Ishikawa (cell line): ENCODE measurements around the gene SCAMP1.

Experiments used
- CEBPB ChIP-seq: IDR thresholded peaks from 2 replicates; pipeline ENCODE4 v1.6.1; 2012
- CREB1 ChIP-seq: IDR thresholded peaks from 2 replicates; pipeline ENCODE4 v1.6.1; 2012; ENCODE audit warnings: low read depth
- EGR1 ChIP-seq: IDR thresholded peaks from 2 replicates; pipeline ENCODE4 v1.6.1; 2012
- EP300 ChIP-seq: IDR thresholded peaks from 2 replicates; pipeline ENCODE4 v1.6.1; 2012; ENCODE audit warnings: borderline replicate concordance
- FOXM1 ChIP-seq: IDR thresholded peaks from 2 replicates; pipeline ENCODE4 v1.6.1; 2012; ENCODE audit warnings: low read depth, borderline replicate concordance
- NFIC ChIP-seq: IDR thresholded peaks from 2 replicates; pipeline ENCODE4 v1.6.1; 2012
- RAD21 ChIP-seq: IDR thresholded peaks from 2 replicates; pipeline ENCODE4 v1.6.1; 2012; ENCODE audit warnings: low read depth
- REST ChIP-seq: IDR thresholded peaks from 2 replicates; pipeline ENCODE4 v1.6.1; 2012; ENCODE audit warnings: low read depth, mild to moderate bottlenecking
- TAF1 ChIP-seq: IDR thresholded peaks from 2 replicates; pipeline ENCODE4 v1.6.1; 2012; ENCODE audit warnings: low read depth, mild to moderate bottlenecking
- TCF12 ChIP-seq: IDR thresholded peaks from 2 replicates; pipeline ENCODE4 v1.6.1; 2012; ENCODE audit warnings: low read depth
- TEAD4 ChIP-seq: IDR thresholded peaks from 2 replicates; pipeline ENCODE4 v1.6.1; 2012
- USF1 ChIP-seq: IDR thresholded peaks from 2 replicates; pipeline ENCODE4 v1.6.1; 2012
- YY1 ChIP-seq: IDR thresholded peaks from 2 replicates; pipeline ENCODE4 v1.6.1; 2012; ENCODE audit warnings: low read depth
- ZBTB7A ChIP-seq: IDR thresholded peaks from 2 replicates; pipeline ENCODE4 v1.6.1; 2012; ENCODE audit warnings: low read depth
- TF ChIP-seq, protein P1 (sequence below): IDR thresholded peaks from 2 replicates; pipeline ENCODE4 v1.6.1; 2012

The SCAMP1 gene

GRCh38 chr5:78522476-78523260, 162.3 kb downstream of the SCAMP1 start:
- TF ChIP-seq ZBTB7A (no peak), REST (no peak), YY1 (no peak), TAF1 (no peak), RAD21 (no peak), NFIC (no peak), EP300 (no peak), TEAD4 (no peak), CEBPB (no peak), CREB1 (no peak), TCF12 (no peak), USF1 (no peak), EGR1 (no peak), FOXM1 (no peak)

DNA sequence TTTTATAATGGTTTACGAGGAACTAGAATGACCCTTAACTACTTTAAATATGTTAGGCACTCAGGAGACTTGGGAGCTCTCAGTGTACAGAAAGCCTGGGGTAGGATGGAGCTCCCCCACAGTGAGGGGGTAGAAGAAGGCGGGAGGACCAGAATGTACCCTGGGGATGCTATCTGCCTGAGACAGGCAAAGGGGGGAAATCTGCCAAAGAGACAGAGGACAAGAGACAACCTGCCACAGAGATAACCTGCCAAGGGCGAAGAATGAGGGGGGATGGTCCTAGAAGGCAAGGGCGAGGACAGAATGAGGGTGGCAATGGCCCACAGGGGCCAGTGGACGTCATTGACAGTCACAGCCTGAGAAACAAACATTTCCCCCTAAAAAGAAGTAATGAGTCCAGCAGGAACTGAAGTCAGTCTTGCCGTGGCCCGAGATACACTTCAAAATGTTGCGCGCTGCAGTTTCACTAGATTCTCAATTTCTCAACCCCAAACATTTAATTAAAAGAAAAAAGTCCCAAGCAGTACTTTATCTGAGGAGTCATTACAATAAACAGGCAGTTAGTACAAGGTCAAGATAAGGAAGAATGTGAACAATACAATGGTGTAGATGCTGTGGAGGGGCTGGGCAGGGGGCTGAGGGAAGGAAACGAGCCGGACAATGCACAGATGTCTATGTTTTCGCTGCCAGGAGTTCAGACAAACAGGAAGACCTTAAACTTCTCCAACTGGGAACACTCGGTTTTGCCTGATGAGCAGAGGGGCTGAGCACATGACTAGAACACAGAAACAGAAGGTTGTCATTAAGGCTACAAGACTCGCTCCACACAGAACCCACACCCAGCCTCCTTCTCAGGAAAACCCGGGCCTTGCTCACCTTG, 163.1 kb downstream of the SCAMP1 start:
- TF ChIP-seq REST (no peak), YY1 (no peak), RAD21 (no peak), EGR1 (no peak), CREB1 (no peak), EP300 (no peak), TAF1 (no peak), USF1 (no peak), CEBPB (no peak), FOXM1 (no peak), NFIC (no peak), TCF12 (no peak), TEAD4 (no peak), ZBTB7A (no peak)
- TF ChIP-seq, protein P1, sequence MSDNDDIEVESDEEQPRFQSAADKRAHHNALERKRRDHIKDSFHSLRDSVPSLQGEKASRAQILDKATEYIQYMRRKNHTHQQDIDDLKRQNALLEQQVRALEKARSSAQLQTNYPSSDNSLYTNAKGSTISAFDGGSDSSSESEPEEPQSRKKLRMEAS = no peak

DNA sequence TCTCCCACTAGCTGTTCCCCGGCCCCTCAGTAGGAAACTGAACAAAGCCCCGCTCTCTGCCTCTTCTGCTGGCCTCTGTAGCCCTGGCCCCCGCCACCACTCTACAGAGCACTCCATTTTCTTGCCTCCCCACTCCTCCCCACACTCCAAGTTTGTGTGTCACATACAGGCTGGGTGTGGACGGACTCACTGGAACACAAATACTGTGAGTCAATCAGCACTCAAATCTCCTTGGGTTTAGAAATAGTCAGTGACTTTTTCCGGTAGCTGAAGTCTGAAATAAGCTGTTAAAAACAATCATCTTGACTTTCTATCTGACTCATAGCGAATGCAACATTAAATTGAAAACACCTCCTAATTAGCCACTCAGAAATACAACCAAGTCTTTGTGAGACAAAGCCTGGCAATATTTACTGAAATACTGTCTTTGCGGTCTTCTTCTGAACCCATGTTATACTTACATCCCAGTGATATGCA, 165.7 kb downstream of the SCAMP1 start:
- TF ChIP-seq, protein P1 = no peak
- TF ChIP-seq ZBTB7A (no peak), EP300 (no peak)

- no peak for TF ChIP-seq REST
- no peak for TF ChIP-seq EGR1
- TF ChIP-seq EP300 = no peak
- no peak for TF ChIP-seq CREB1
- no peak for TF ChIP-seq ZBTB7A
- no peak for TF ChIP-seq YY1
- no peak for TF ChIP-seq USF1
- TF ChIP-seq RAD21 = no peak
- no peak for TF ChIP-seq TCF12
- no peak for TF ChIP-seq TEAD4
- TF ChIP-seq NFIC = no peak
- TF ChIP-seq CEBPB = no peak
- no peak for TF ChIP-seq TAF1
- TF ChIP-seq, protein P1 = no peak
- no peak for TF ChIP-seq FOXM1
Measured at GRCh38 chr5:78527054-78527859, 166.8 kb downstream of the SCAMP1 start.
